ENCODE data around the gene CLSTN2.
A peak's percentile ranks its signal among the peaks of the same experiment; 100 is the strongest.

Gene CLSTN2

DNA sequence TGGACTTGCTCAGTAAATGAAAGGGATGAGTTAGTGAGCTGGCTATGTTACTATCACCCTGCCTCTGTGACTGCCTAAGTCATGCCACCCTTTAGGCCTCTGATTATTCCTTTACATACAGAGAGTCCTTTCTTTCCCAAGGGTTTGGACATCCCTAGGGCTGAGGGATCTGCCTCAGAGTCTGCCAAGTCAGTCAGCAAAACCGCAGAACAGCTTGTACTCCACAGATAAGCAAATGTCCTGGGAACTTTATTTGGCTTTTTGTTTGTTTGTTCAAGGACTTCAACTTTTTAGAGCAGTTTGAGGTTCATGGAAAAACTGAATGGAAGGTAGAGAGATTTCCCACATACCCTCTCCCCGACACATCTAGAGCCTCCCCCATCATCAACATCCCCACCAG, 660.3 kb downstream of the CLSTN2 start:
- Histone ChIP-seq H2BK12ac (ENCODE audit: low read length in 2 of 2) (no peak overlapping the region), H3K4ac (ENCODE audit: low read depth in 1 of 2, low read length in 2 of 2) (no peak overlapping the region), H3K14ac (ENCODE audit: low read length in 2 of 2) (no peak overlapping the region), H4K91ac (ENCODE audit: low read length) (no peak overlapping the region), H2AFZ (ENCODE audit: low read depth, low read length) (no peak overlapping the region), H3K23ac (ENCODE audit: low read length in 2 of 2) (no peak overlapping the region), H3K4me3 (ENCODE audit: insufficient read depth in 1 of 2, low read depth in 1 of 2, low read length in 2 of 2) (no peak overlapping the region), H3K4me2 (ENCODE audit: low read length, poor library complexity, severe bottlenecking) (no peak overlapping the region), H4K8ac (ENCODE audit: low read length) (no peak overlapping the region), H3K18ac (ENCODE audit: low read depth in 1 of 2, low read length in 2 of 2) (no peak overlapping the region), H3K79me1 (replicated peaks; ENCODE audit: low read length, poor library complexity, severe bottlenecking) (no peaks in the 10 kb centered on the region), H2AK5ac (ENCODE audit: low read length, severe bottlenecking) (no peak overlapping the region), H2BK5ac (ENCODE audit: low read depth, low read length, poor library complexity, severe bottlenecking) (no peak overlapping the region), H2BK120ac (ENCODE audit: low read depth, low read length) (no peak overlapping the region), H3K9ac (ENCODE audit: low read length) (no peak overlapping the region), H3K27me3 (ENCODE audit: control insufficient read depth in 1 of 2, insufficient read depth in 1 of 2, low read length in 2 of 2) (peaks cover 0 to 12% of the 10 kb centered on the region in 2 experiments), H3K27ac (ENCODE audit: low read length, poor library complexity, severe bottlenecking) (no peak overlapping the region), H2BK15ac (ENCODE audit: low read depth, poor library complexity, severe bottlenecking) (no peak overlapping the region), H3K36me3 (ENCODE audit: control insufficient read depth in 1 of 2, insufficient read depth in 2 of 2, low read depth in 1 of 2, low read length in 2 of 2) (no peaks in the 10 kb centered on the region), H3K9me3 (ENCODE audit: control insufficient read depth, low read length) (no peaks in the 10 kb centered on the region), H3K4me1 (ENCODE audit: control insufficient read depth, insufficient read depth, low read depth, low read length) (no peaks in the 10 kb centered on the region)
- 76% methylated on average over 2 of the region's 2 CpGs for WGBS
- peak; percentile 32 for DNase-seq

DNA sequence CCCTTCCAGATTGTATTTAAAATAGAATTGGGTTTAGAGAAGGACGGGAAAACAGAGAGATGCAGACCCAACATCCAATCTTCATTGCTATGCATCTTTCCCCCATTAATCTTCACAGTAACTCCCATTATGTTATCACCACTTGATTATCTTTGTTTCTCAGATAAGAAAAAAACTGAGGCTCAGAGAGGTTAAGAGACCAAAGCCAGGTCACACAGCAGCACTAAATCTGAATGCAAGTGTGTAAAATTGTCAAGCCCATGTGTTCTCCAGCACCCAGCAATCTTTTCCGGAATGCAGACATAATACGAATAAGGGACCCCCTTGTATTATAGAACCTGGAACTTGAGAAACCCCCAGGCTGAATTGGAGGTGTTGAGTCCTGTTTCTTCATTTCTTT, 662.4 kb downstream of the CLSTN2 start:
- no peak overlapping the region for H2AK5ac ChIP-seq (ENCODE audit: low read length, severe bottlenecking)
- H3K79me1 ChIP-seq (replicated peaks; ENCODE audit: low read length, poor library complexity, severe bottlenecking), result no peaks in the 10 kb centered on the region
- H3K4me3 ChIP-seq (ENCODE audit: insufficient read depth in 1 of 2, low read depth in 1 of 2, low read length in 2 of 2), result no peak overlapping the region
- H2BK5ac ChIP-seq (ENCODE audit: low read depth, low read length, poor library complexity, severe bottlenecking), result no peak overlapping the region
- H3K9me3 ChIP-seq (ENCODE audit: control insufficient read depth, low read length), result no peaks in the 10 kb centered on the region
- H2BK120ac ChIP-seq (ENCODE audit: low read depth, low read length), result no peak overlapping the region
- H2AFZ ChIP-seq (ENCODE audit: low read depth, low read length), result no peak overlapping the region
- WGBS, result 92% methylated on average over 3 of the region's 3 CpGs
- no peak overlapping the region for H3K14ac ChIP-seq (ENCODE audit: low read length in 2 of 2)
- no peak overlapping the region for H3K9ac ChIP-seq (ENCODE audit: low read length)
- H3K18ac ChIP-seq (ENCODE audit: low read depth in 1 of 2, low read length in 2 of 2), result no peak overlapping the region
- H4K91ac ChIP-seq (ENCODE audit: low read length), result no peak overlapping the region
- H3K4ac ChIP-seq (ENCODE audit: low read depth in 1 of 2, low read length in 2 of 2), result no peak overlapping the region
- no peak overlapping the region for H4K8ac ChIP-seq (ENCODE audit: low read length)
- no peak overlapping the region for H3K23ac ChIP-seq (ENCODE audit: low read length in 2 of 2)
- no peaks in the 10 kb centered on the region for H3K36me3 ChIP-seq (ENCODE audit: control insufficient read depth in 1 of 2, insufficient read depth in 2 of 2, low read depth in 1 of 2, low read length in 2 of 2)
- H3K4me2 ChIP-seq (ENCODE audit: low read length, poor library complexity, severe bottlenecking), result no peak overlapping the region
- peaks cover 0 to 12% of the 10 kb centered on the region in 2 experiments for H3K27me3 ChIP-seq (ENCODE audit: control insufficient read depth in 1 of 2, insufficient read depth in 1 of 2, low read length in 2 of 2)
- no peak overlapping the region for H3K27ac ChIP-seq (ENCODE audit: low read length, poor library complexity, severe bottlenecking)
- no peak for DNase-seq
- no peak overlapping the region for H2BK15ac ChIP-seq (ENCODE audit: low read depth, poor library complexity, severe bottlenecking)
- peaks cover 2% of the 10 kb centered on the region for H3K4me1 ChIP-seq (ENCODE audit: control insufficient read depth, insufficient read depth, low read depth, low read length)
- no peak overlapping the region for H2BK12ac ChIP-seq (ENCODE audit: low read length in 2 of 2)

DNA sequence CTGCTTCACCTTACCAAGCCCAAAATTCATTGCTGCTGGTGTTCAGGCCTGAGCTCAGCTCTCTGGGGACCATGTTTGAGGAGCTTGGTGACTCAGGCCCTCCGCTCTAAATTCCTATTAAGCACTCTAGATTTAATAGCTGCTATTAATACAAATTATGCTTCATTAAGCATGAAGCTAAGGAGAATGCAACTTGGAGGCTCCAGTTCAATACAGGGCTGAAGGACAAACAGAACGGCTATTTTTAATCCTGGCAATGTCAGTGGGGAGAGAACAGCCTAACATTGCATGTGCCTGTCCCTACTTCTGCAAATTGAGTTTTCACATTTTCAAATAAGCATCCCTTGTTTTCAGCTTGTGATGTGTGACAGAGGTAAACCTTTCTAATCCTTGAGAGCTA, 662.8 kb downstream of the CLSTN2 start:
- Histone ChIP-seq H2BK5ac (ENCODE audit: low read depth, low read length, poor library complexity, severe bottlenecking) (no peak overlapping the region), H2AFZ (ENCODE audit: low read depth, low read length) (no peak overlapping the region), H3K27me3 (ENCODE audit: control insufficient read depth in 1 of 2, insufficient read depth in 1 of 2, low read length in 2 of 2) (peaks cover 0 to 9% of the 10 kb centered on the region in 2 experiments), H3K9ac (ENCODE audit: low read length) (no peak overlapping the region), H2BK12ac (ENCODE audit: low read length in 2 of 2) (no peak overlapping the region), H3K36me3 (ENCODE audit: control insufficient read depth in 1 of 2, insufficient read depth in 2 of 2, low read depth in 1 of 2, low read length in 2 of 2) (no peaks in the 10 kb centered on the region), H3K4me2 (ENCODE audit: low read length, poor library complexity, severe bottlenecking) (no peak overlapping the region), H4K8ac (ENCODE audit: low read length) (no peak overlapping the region), H3K18ac (ENCODE audit: low read depth in 1 of 2, low read length in 2 of 2) (no peak overlapping the region), H3K23ac (ENCODE audit: low read length in 2 of 2) (no peak overlapping the region), H2BK15ac (ENCODE audit: low read depth, poor library complexity, severe bottlenecking) (no peak overlapping the region), H2BK120ac (ENCODE audit: low read depth, low read length) (no peak overlapping the region), H3K4ac (ENCODE audit: low read depth in 1 of 2, low read length in 2 of 2) (no peak overlapping the region), H3K9me3 (ENCODE audit: control insufficient read depth, low read length) (no peaks in the 10 kb centered on the region), H3K4me1 (ENCODE audit: control insufficient read depth, insufficient read depth, low read depth, low read length) (peaks cover 3% of the 10 kb centered on the region), H3K4me3 (ENCODE audit: insufficient read depth in 1 of 2, low read depth in 1 of 2, low read length in 2 of 2) (no peak overlapping the region), H4K91ac (ENCODE audit: low read length) (no peak overlapping the region), H2AK5ac (ENCODE audit: low read length, severe bottlenecking) (no peak overlapping the region), H3K79me1 (replicated peaks; ENCODE audit: low read length, poor library complexity, severe bottlenecking) (no peaks in the 10 kb centered on the region), H3K27ac (ENCODE audit: low read length, poor library complexity, severe bottlenecking) (no peak overlapping the region), H3K14ac (ENCODE audit: low read length in 2 of 2) (no peak overlapping the region)
- 88% methylated on average over 1 of the region's 2 CpGs for WGBS
- no peak for DNase-seq

DNA sequence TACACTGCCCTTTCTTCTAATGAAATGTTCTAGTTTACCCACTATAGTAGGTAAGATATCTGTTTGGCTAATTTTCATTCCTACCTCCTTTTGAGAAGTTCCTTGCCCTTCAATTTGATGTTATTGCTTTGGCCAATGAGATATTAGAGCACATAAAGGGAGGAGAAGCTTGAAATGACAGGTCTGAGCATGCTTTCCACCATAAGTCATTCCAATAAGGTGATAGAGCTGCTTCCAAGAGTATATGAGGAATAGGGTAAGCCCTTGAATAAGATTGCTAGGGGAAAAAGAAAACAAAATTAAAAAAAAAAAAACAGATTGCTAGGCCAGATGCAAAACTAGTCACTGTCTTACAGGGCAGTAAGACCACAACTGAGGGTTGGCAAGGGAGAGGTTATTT, 664.0 kb downstream of the CLSTN2 start:
- Histone ChIP-seq H3K9ac (ENCODE audit: low read length) (no peak overlapping the region), H3K79me1 (replicated peaks; ENCODE audit: low read length, poor library complexity, severe bottlenecking) (no peaks in the 10 kb centered on the region), H2BK12ac (ENCODE audit: low read length in 2 of 2) (no peak overlapping the region), H3K4me1 (ENCODE audit: control insufficient read depth, insufficient read depth, low read depth, low read length) (peaks cover 5% of the 10 kb centered on the region), H3K4me2 (ENCODE audit: low read length, poor library complexity, severe bottlenecking) (no peak overlapping the region), H2BK5ac (ENCODE audit: low read depth, low read length, poor library complexity, severe bottlenecking) (no peak overlapping the region), H2AK5ac (ENCODE audit: low read length, severe bottlenecking) (no peak overlapping the region), H2BK15ac (ENCODE audit: low read depth, poor library complexity, severe bottlenecking) (no peak overlapping the region), H3K27me3 (ENCODE audit: control insufficient read depth in 1 of 2, insufficient read depth in 1 of 2, low read length in 2 of 2) (no peaks in the 10 kb centered on the region), H2BK120ac (ENCODE audit: low read depth, low read length) (no peak overlapping the region), H2AFZ (ENCODE audit: low read depth, low read length) (no peak overlapping the region), H3K4ac (ENCODE audit: low read depth in 1 of 2, low read length in 2 of 2) (no peak overlapping the region), H3K14ac (ENCODE audit: low read length in 2 of 2) (no peak overlapping the region), H3K9me3 (ENCODE audit: control insufficient read depth, low read length) (no peaks in the 10 kb centered on the region), H3K18ac (ENCODE audit: low read depth in 1 of 2, low read length in 2 of 2) (no peak overlapping the region), H3K4me3 (ENCODE audit: insufficient read depth in 1 of 2, low read depth in 1 of 2, low read length in 2 of 2) (no peak overlapping the region), H4K8ac (ENCODE audit: low read length) (no peak overlapping the region), H3K36me3 (ENCODE audit: control insufficient read depth in 1 of 2, insufficient read depth in 2 of 2, low read depth in 1 of 2, low read length in 2 of 2) (no peaks in the 10 kb centered on the region), H3K27ac (ENCODE audit: low read length, poor library complexity, severe bottlenecking) (no peak overlapping the region), H4K91ac (ENCODE audit: low read length) (no peak overlapping the region), H3K23ac (ENCODE audit: low read length in 2 of 2) (no peak overlapping the region)
- DNase-seq, result no peak
